ENCODE data around the gene MORN4.

Gene MORN4

DNA sequence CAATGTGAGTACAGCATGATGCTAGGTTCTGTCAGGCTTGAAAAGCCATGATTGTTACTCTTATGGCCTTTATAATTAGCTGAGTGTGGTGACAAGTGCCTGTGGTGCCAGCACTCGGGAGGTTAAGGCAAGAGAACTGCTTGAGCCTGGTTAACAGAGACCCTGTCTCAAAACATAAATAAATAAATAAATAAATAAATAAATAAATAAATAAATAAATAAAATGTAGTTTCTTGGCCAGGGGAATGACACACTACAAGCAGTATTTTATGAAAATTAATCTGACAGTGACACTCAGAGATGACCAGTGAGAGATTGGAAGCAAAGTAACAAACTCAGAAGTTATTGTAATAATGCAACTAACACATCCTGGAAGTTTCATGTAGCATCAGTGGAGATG, 2.3 kb upstream of the MORN4 start:
- H3K9me3 ChIP-seq (ENCODE audit: insufficient read depth, low read length), result no peaks in the 10 kb centered on the region
- H4K20me1 ChIP-seq (ENCODE audit: low read depth, low read length), result no peaks in the 10 kb centered on the region
- H3K4me3 ChIP-seq (ENCODE audit: insufficient read depth, low read length, poor library complexity, severe bottlenecking), result no peak overlapping the region
- H3K4me2 ChIP-seq (ENCODE audit: low read depth, low read length, poor library complexity, severe bottlenecking), result no peak overlapping the region
- TF ChIP-seq EZH2phosphoT487 (conservative IDR thresholded peaks at IDR 0.05; ENCODE audit: low read length), result no peak
- H3K9ac ChIP-seq (ENCODE audit: low read length), result no peak overlapping the region
- H2AFZ ChIP-seq (ENCODE audit: low read depth, low read length, severe bottlenecking), result no peak overlapping the region
- no peaks in the 10 kb centered on the region for H3K36me3 ChIP-seq (ENCODE audit: low read length)
- no peaks in the 10 kb centered on the region for H3K79me2 ChIP-seq (ENCODE audit: insufficient read depth, low read length)
- H3K27ac ChIP-seq (ENCODE audit: low read depth, low read length), result no peak overlapping the region
- H3K27me3 ChIP-seq (ENCODE audit: low read length), result no peaks in the 10 kb centered on the region
- H3K9me2 ChIP-seq (replicated peaks; ENCODE audit: insufficient read depth, low read length), result no peaks in the 10 kb centered on the region
- H3F3A ChIP-seq (ENCODE audit: insufficient read depth), result no peaks in the 10 kb centered on the region

DNA sequence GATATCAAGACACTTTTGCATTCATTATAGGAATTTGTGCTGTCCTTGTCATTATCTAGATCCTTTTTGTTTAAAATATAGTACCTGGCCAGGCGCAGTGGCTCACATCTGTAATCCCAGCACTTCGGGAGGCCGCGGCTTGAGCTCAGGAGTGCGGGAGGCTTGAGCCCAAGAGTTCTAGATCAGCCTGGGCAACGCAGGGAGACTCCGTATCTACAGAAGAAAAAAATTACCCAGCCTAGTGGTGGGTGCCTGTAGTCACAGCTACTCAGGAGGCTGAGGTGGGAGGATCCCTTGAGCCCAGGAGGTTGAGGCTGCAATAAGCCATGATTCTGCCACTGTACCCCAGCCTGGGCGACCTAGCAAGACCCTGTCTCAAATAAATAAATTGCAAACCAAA, 621 bp upstream of the MORN4 start:
- no peak for TF ChIP-seq EZH2phosphoT487 (conservative IDR thresholded peaks at IDR 0.05; ENCODE audit: low read length)
- no peak for TF ChIP-seq CTCF (IDR thresholded peaks at IDR 0.05; ENCODE audit: insufficient read depth, low read length, poor library complexity, severe bottlenecking)
- no peaks in the 10 kb centered on the region for H3K36me3 ChIP-seq (ENCODE audit: low read length)
- no peaks in the 10 kb centered on the region for H3F3A ChIP-seq (ENCODE audit: insufficient read depth)
- no peaks in the 10 kb centered on the region for H3K9me2 ChIP-seq (replicated peaks; ENCODE audit: insufficient read depth, low read length)
- H3K4me2 ChIP-seq (ENCODE audit: low read depth, low read length, poor library complexity, severe bottlenecking), result no peak overlapping the region
- no peak overlapping the region for H3K9ac ChIP-seq (ENCODE audit: low read length)
- no peaks in the 10 kb centered on the region for H3K9me3 ChIP-seq (ENCODE audit: insufficient read depth, low read length)
- no peak overlapping the region for H3K4me3 ChIP-seq (ENCODE audit: insufficient read depth, low read length, poor library complexity, severe bottlenecking)
- H3K27ac ChIP-seq (ENCODE audit: low read depth, low read length), result no peak overlapping the region
- no peaks in the 10 kb centered on the region for H4K20me1 ChIP-seq (ENCODE audit: low read depth, low read length)
- H3K79me2 ChIP-seq (ENCODE audit: insufficient read depth, low read length), result no peaks in the 10 kb centered on the region
- H3K27me3 ChIP-seq (ENCODE audit: low read length), result no peaks in the 10 kb centered on the region
- H2AFZ ChIP-seq (ENCODE audit: low read depth, low read length, severe bottlenecking), result no peak overlapping the region

GRCh38 chr10:97631098-97631497, 2.2 kb downstream of the MORN4 start:
- H4K20me1 ChIP-seq (ENCODE audit: low read depth, low read length), result no peaks in the 10 kb centered on the region
- no peak overlapping the region for H3K4me3 ChIP-seq (ENCODE audit: insufficient read depth, low read length, poor library complexity, severe bottlenecking)
- no peak overlapping the region for H3K9ac ChIP-seq (ENCODE audit: low read length)

DNA sequence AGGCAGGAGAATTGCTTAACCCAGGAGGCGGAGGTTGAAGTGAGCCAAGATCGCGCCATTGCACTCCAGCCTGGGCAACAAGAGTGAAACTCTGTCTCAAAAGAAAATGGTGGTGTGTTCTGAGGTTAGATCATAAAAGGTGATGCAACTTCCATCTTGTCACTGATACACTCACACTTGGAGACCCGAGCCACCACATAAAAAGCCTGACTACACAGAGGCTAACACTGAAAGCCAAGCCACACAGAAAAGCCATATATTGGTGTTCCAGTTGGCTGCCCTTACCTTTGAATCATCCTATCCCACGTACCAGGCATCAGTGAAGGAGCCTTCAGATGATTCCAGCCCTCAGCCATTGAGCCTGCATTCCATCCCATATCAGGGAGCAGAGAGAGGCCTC, 4.0 kb downstream of the MORN4 start:
- Histone ChIP-seq H3K27ac (ENCODE audit: low read depth, low read length) (no peak overlapping the region), H3K4me3 (ENCODE audit: insufficient read depth, low read length, poor library complexity, severe bottlenecking) (no peak overlapping the region), H3K9me3 (ENCODE audit: insufficient read depth, low read length) (no peaks in the 10 kb centered on the region), H3K4me2 (ENCODE audit: low read depth, low read length, poor library complexity, severe bottlenecking) (no peak overlapping the region), H4K20me1 (ENCODE audit: low read depth, low read length) (no peaks in the 10 kb centered on the region), H3K9me2 (replicated peaks; ENCODE audit: insufficient read depth, low read length) (no peaks in the 10 kb centered on the region), H3K79me2 (ENCODE audit: insufficient read depth, low read length) (no peaks in the 10 kb centered on the region), H3K36me3 (ENCODE audit: low read length) (no peaks in the 10 kb centered on the region), H2AFZ (ENCODE audit: low read depth, low read length, severe bottlenecking) (no peak overlapping the region), H3K9ac (ENCODE audit: low read length) (no peak overlapping the region), H3K27me3 (ENCODE audit: low read length) (no peaks in the 10 kb centered on the region), H3F3A (ENCODE audit: insufficient read depth) (no peaks in the 10 kb centered on the region)
- TF ChIP-seq CTCF (IDR thresholded peaks at IDR 0.05; ENCODE audit: insufficient read depth, low read length, poor library complexity, severe bottlenecking) (no peak), EZH2phosphoT487 (conservative IDR thresholded peaks at IDR 0.05; ENCODE audit: low read length) (no peak)

More at GRCh38 chr10:97631098-97631497, 2.2 kb downstream of the MORN4 start:
- TF ChIP-seq EZH2phosphoT487 (conservative IDR thresholded peaks at IDR 0.05; ENCODE audit: low read length), result no peak
- no peak for TF ChIP-seq CTCF (IDR thresholded peaks at IDR 0.05; ENCODE audit: insufficient read depth, low read length, poor library complexity, severe bottlenecking)
- H3K9me2 ChIP-seq (replicated peaks; ENCODE audit: insufficient read depth, low read length), result no peaks in the 10 kb centered on the region
- no peak overlapping the region for H3K4me2 ChIP-seq (ENCODE audit: low read depth, low read length, poor library complexity, severe bottlenecking)
- no peaks in the 10 kb centered on the region for H3K79me2 ChIP-seq (ENCODE audit: insufficient read depth, low read length)
- no peaks in the 10 kb centered on the region for H3K27me3 ChIP-seq (ENCODE audit: low read length)
- H2AFZ ChIP-seq (ENCODE audit: low read depth, low read length, severe bottlenecking), result no peak overlapping the region
- H3K27ac ChIP-seq (ENCODE audit: low read depth, low read length), result no peak overlapping the region
- no peaks in the 10 kb centered on the region for H3K36me3 ChIP-seq (ENCODE audit: low read length)
- no peaks in the 10 kb centered on the region for H3F3A ChIP-seq (ENCODE audit: insufficient read depth)
- no peaks in the 10 kb centered on the region for H3K9me3 ChIP-seq (ENCODE audit: insufficient read depth, low read length)
